ENCODE data around the gene DLST.
"Not testable (repeated sequence)": the region's sequence is repeated elsewhere in the genome, so short reads cannot be mapped to it uniquely, and the experiment has no call there.

Gene DLST

DNA sequence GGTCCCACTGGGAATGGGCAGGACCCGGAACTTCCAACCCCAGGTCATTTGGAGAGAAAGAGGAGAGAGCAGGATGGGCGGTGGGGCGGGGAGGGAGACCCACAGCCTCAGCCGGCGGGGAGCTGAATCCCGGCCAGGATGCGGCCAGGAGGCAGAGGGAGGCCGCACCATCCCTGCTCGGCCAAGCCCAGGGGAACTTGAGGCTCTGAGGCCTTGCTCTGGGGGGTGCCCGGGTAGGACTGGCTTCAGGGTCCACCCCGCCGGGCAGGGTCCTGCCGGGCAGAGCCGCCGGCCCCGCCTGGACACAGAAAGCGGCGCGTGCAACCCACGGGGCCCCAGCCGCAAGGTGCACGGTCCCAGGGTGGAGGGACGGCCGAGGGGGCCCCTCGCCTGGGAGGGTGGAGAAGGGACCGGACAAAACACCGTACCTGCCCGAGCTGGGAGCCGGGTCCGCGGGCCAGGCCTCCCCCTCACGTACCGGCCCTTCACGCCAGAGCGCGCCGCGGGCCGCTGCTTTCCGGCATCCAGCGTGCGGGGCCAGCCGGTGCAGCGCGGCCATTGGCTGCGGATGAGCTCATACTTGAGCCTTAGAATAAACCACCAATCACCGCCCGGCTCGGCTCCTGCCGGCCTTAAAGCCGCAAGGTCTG lies 41.2 kb downstream of the DLST start, which contains the start of gene RPS6KL1:
Gene RPS6KL1, minus strand, starts transcription at position 509 of the 650 bp plus-strand sequence. CDS start 1,719 bp downstream, outside the sequence.
- Histone ChIP-seq H3K9me3 (ENCODE audit: control insufficient read depth in 2 of 2, low read length in 2 of 2) (no peaks in the 10 kb centered on the region), H3K27ac (ENCODE audit: low read depth in 2 of 2, low read length in 2 of 2) (no peak within 1 kb of the TSS), H3K36me3 (ENCODE audit: control insufficient read depth in 2 of 2, insufficient read depth in 2 of 2, low read length in 2 of 2) (no peaks in the 10 kb centered on the region), H3K4me3 (ENCODE audit: low read length in 2 of 2) (peak within 1 kb of the TSS; percentile 70 to 81), H3K27me3 (ENCODE audit: control insufficient read depth in 2 of 2, insufficient read depth in 2 of 2, low read length in 2 of 2) (peaks cover 3% of the 10 kb centered on the region in 2 donors), H3K4me1 (ENCODE audit: control insufficient read depth in 2 of 2, insufficient read depth in 2 of 2, low read length in 2 of 2) (peaks cover 0 to 7% of the 10 kb centered on the region in 2 donors), H3K9ac (ENCODE audit: low read depth in 1 of 2, low read length in 2 of 2) (peak within 1 kb of the TSS; percentile 63 to 89)

DNA sequence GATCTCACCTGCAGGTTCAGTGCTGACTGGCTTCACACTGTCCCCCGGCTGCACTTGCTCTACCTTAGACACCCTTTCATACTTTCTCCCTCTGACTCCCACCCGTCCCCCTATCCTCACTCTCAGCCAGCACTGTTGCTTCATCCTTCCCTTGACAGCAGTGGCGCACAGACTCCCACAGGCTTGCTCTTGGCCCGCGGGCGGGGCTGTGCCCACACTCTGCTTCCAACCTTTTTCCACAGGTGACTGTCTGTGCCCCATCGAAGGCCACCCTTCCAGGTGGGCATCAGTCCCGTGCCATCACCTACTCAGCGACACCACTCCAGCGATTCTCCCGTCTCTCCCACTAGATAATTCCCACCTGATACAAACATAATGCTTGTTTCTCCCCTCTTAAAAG lies 42.3 kb downstream of the DLST start:
- no peak overlapping the region for H3K9ac ChIP-seq (ENCODE audit: low read depth in 1 of 2, low read length in 2 of 2)

DNA sequence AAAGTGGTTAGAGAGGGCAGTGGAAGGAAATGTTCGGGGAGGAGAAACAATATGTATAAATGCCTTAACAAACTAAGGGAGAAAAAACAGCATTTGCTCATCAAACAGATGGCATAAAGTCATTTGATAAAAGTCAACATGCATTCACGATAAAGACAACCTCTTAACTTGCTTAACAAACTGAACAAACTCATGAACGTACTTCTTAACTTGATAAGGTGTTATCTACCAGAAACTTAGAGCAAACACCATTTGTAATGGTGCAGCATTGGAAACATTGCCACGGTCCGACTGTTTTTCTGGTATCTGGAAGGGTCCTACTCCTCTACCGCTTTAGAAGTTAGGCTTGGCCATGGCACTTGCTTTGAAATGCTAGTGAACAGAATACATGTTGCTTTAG lies 45.5 kb downstream of the DLST start:
- Histone ChIP-seq H3K27me3 (ENCODE audit: control insufficient read depth in 2 of 2, insufficient read depth in 2 of 2, low read length in 2 of 2) (peaks cover 3% of the 10 kb centered on the region in 2 donors), H3K36me3 (ENCODE audit: control insufficient read depth in 2 of 2, insufficient read depth in 2 of 2, low read length in 2 of 2) (no peaks in the 10 kb centered on the region), H3K27ac (ENCODE audit: low read depth in 2 of 2, low read length in 2 of 2) (no peak overlapping the region), H3K9ac (ENCODE audit: low read depth in 1 of 2, low read length in 2 of 2) (no peak overlapping the region), H3K4me1 (ENCODE audit: control insufficient read depth in 2 of 2, insufficient read depth in 2 of 2, low read length in 2 of 2) (peaks cover 0 to 5% of the 10 kb centered on the region in 2 donors), H3K9me3 (ENCODE audit: control insufficient read depth in 2 of 2, low read length in 2 of 2) (no peaks in the 10 kb centered on the region), H3K4me3 (ENCODE audit: low read length in 2 of 2) (no peak overlapping the region)

More for the DNA sequence above, 42.3 kb downstream of the DLST start:
- H3K9me3 ChIP-seq (ENCODE audit: control insufficient read depth in 2 of 2, low read length in 2 of 2): no peaks in the 10 kb centered on the region
- H3K4me1 ChIP-seq (ENCODE audit: control insufficient read depth in 2 of 2, insufficient read depth in 2 of 2, low read length in 2 of 2): peaks cover 0 to 7% of the 10 kb centered on the region in 2 donors
- no peak overlapping the region for H3K4me3 ChIP-seq (ENCODE audit: low read length in 2 of 2)
- H3K27ac ChIP-seq (ENCODE audit: low read depth in 2 of 2, low read length in 2 of 2): no peak overlapping the region
- no peaks in the 10 kb centered on the region for H3K36me3 ChIP-seq (ENCODE audit: control insufficient read depth in 2 of 2, insufficient read depth in 2 of 2, low read length in 2 of 2)
- H3K27me3 ChIP-seq (ENCODE audit: control insufficient read depth in 2 of 2, insufficient read depth in 2 of 2, low read length in 2 of 2): peaks cover 3% of the 10 kb centered on the region in 2 donors

DNA sequence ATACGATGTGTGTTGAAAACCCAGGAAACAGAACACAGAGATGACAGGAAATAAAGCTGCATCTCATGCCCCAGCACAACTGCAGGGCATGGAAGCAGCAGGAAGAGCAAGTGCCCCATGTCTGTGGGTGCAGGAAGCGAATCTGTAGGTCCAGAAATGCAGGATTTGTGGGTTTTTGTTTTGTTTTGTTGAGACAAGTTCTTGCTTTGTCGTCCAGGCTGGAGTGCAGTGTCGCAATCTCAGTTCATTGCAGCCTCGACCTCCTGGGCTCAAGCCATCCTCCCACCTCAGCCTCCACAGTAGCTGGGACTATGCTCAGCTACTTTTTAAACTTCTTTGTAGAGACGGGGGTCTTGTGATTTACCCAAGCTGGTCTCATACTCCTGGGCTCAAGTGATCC lies 47.5 kb downstream of the DLST start:
- H3K4me3 ChIP-seq (ENCODE audit: low read length in 2 of 2): no peak overlapping the region

DNA sequence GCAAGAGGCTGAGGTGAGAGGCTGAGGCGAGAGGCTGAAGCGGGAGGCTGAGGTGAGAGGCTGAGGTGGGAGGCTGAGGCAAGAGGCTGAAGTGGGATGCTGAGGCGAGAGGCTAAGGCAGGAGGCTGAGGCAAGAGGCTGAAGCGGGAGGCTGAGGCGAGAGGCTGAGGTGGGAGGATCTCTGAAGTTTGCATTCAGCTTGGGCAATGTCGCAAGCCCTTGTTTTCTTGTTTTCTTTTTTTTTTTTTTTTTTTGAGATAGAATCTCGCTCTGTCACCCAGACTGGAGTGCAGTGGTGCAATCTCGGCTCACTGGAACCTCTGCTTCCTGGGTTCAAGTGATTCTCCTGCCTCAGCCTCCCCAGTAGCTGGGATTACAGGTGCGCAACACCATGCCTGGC lies 50.0 kb downstream of the DLST start:
- not testable (repeated sequence) for H3K4me3 ChIP-seq (ENCODE audit: low read length in 2 of 2); H3K27ac ChIP-seq (ENCODE audit: low read depth in 2 of 2, low read length in 2 of 2); H3K9ac ChIP-seq (ENCODE audit: low read depth in 1 of 2, low read length in 2 of 2); H3K27me3 ChIP-seq (ENCODE audit: control insufficient read depth in 2 of 2, insufficient read depth in 2 of 2, low read length in 2 of 2); H3K36me3 ChIP-seq (ENCODE audit: control insufficient read depth in 2 of 2, insufficient read depth in 2 of 2, low read length in 2 of 2); H3K4me1 ChIP-seq (ENCODE audit: control insufficient read depth in 2 of 2, insufficient read depth in 2 of 2, low read length in 2 of 2); H3K9me3 ChIP-seq (ENCODE audit: control insufficient read depth in 2 of 2, low read length in 2 of 2)

More for the DNA sequence above, 47.5 kb downstream of the DLST start:
- Histone ChIP-seq H3K9me3 (ENCODE audit: control insufficient read depth in 2 of 2, low read length in 2 of 2) (no peaks in the 10 kb centered on the region), H3K9ac (ENCODE audit: low read depth in 1 of 2, low read length in 2 of 2) (no peak overlapping the region), H3K27ac (ENCODE audit: low read depth in 2 of 2, low read length in 2 of 2) (no peak overlapping the region), H3K27me3 (ENCODE audit: control insufficient read depth in 2 of 2, insufficient read depth in 2 of 2, low read length in 2 of 2) (peaks cover 0 to 3% of the 10 kb centered on the region in 2 donors), H3K4me1 (ENCODE audit: control insufficient read depth in 2 of 2, insufficient read depth in 2 of 2, low read length in 2 of 2) (no peaks in the 10 kb centered on the region), H3K36me3 (ENCODE audit: control insufficient read depth in 2 of 2, insufficient read depth in 2 of 2, low read length in 2 of 2) (no peaks in the 10 kb centered on the region)

DNA sequence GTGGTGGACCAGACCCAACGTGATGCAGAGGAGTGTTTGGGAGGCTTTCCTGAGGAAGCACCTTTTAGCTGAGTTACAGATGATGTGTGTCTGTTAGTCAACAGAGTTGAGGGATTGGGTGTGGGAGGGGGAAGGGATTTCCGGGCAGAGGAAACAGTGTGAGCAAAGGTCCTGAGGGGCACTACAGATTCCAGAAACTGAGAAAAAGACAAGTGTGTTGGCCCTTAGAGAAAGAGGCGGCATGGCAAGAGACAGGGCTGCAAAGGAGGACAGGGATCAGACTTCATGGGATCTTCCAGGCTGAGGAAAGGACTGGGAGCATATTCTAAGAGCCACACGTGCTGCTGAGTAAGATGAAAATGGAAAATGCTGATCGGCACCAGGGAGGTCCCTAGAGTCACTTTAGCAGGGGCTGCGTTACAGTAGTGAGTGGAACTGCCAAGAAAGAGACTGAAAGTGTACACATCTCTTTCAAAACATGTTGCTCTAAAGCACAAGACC lies 50.7 kb downstream of the DLST start:
- Histone ChIP-seq H3K36me3 (ENCODE audit: control insufficient read depth in 2 of 2, insufficient read depth in 2 of 2, low read length in 2 of 2) (no peaks in the 10 kb centered on the region), H3K9me3 (ENCODE audit: control insufficient read depth in 2 of 2, low read length in 2 of 2) (no peaks in the 10 kb centered on the region), H3K9ac (ENCODE audit: low read depth in 1 of 2, low read length in 2 of 2) (no peak overlapping the region), H3K27me3 (ENCODE audit: control insufficient read depth in 2 of 2, insufficient read depth in 2 of 2, low read length in 2 of 2) (no peaks in the 10 kb centered on the region), H3K4me3 (ENCODE audit: low read length in 2 of 2) (no peak overlapping the region), H3K4me1 (ENCODE audit: control insufficient read depth in 2 of 2, insufficient read depth in 2 of 2, low read length in 2 of 2) (no peaks in the 10 kb centered on the region), H3K27ac (ENCODE audit: low read depth in 2 of 2, low read length in 2 of 2) (no peak overlapping the region)

DNA sequence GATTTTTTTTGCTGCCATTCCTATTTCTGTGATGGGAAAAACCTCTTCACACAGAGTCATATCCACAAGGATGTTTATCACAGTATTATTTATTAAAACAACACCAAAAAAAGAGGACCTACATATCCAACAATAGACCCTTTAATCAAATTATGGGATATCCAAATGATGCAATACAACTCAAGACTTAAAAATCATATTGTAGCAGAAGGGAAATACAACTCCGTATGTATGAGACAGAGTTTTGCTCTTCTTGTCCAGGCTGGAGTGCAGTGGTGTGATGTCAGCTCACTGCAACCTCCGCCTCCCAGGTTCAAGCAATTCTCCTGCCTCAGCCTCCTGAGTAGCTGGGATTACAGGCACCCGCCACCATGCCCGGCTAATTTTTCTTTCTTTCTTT lies 51.2 kb downstream of the DLST start:
- H3K9ac ChIP-seq (ENCODE audit: low read depth in 1 of 2, low read length in 2 of 2); H3K36me3 ChIP-seq (ENCODE audit: control insufficient read depth in 2 of 2, insufficient read depth in 2 of 2, low read length in 2 of 2); H3K4me3 ChIP-seq (ENCODE audit: low read length in 2 of 2); H3K9me3 ChIP-seq (ENCODE audit: control insufficient read depth in 2 of 2, low read length in 2 of 2); H3K4me1 ChIP-seq (ENCODE audit: control insufficient read depth in 2 of 2, insufficient read depth in 2 of 2, low read length in 2 of 2); H3K27ac ChIP-seq (ENCODE audit: low read depth in 2 of 2, low read length in 2 of 2); H3K27me3 ChIP-seq (ENCODE audit: control insufficient read depth in 2 of 2, insufficient read depth in 2 of 2, low read length in 2 of 2): not testable (repeated sequence)

DNA sequence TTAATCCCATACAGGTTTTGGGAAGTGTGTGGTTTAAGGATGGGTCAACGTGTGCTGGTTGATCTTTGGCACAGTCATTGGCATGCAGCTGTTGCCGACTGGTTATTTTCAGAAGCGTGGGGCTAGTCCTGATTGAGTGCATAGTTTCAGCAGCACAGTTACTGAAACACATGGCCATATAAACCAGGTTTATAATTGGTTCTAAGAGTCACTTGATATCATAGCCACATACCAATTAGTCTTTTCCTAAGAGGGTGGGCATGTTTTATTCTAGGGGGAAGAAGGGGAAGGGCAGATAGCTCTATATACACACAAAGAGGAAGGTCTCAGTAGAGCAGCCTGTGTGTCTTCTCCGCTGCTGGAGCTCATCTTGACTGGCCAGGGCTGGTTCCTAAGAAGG lies 52.3 kb downstream of the DLST start:
- Histone ChIP-seq H3K4me1 (ENCODE audit: control insufficient read depth in 2 of 2, insufficient read depth in 2 of 2, low read length in 2 of 2) (no peaks in the 10 kb centered on the region), H3K27me3 (ENCODE audit: control insufficient read depth in 2 of 2, insufficient read depth in 2 of 2, low read length in 2 of 2) (no peaks in the 10 kb centered on the region)

DNA sequence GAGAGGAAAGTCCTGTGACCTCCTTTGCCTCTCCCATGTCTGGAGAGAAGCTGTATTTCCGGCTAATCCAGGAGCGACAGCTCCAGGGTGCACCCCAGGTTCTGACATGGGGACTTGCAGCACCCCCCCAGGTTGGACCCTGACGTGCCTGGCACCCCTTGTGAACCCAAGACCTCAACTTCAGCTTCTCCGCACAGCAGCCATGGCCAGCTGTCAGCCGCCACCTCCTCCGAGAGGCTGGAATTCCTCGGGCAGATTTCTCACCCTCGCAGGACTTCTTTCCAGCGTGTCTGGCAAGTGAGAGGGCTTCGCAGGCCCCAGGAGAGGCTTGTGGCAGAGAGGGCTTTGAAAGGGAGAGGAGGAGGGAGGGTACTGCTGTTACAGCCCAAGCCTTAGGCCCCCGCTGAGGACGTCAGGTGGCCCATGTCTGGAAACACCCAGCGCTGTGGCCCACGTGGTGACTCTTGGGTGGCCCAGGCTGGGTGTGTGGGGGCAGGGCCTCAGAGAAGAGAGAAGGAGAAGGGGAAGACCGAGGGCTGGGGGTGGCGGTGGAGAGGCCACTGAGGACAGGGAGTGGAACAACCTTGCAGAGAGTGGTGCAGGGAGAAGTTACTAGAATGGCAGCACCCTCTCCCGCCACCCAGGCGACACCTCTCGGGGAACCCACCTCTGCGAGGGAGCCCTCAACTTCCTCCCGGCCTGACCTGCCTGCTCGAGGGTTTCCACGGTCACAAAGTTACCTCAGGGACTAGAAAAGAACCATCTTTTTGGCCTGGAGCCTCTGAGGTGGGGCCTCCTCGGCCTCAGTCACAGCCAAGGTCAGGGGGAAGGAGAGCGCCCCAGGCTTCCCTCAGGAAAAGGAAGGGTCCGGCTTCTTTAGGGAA lies 53.0 kb downstream of the DLST start:
- Histone ChIP-seq H3K4me1 (ENCODE audit: control insufficient read depth in 2 of 2, insufficient read depth in 2 of 2, low read length in 2 of 2) (peaks cover 0 to 3% of the 10 kb centered on the region in 2 donors), H3K36me3 (ENCODE audit: control insufficient read depth in 2 of 2, insufficient read depth in 2 of 2, low read length in 2 of 2) (no peaks in the 10 kb centered on the region), H3K27ac (ENCODE audit: low read depth in 2 of 2, low read length in 2 of 2) (peak overlapping the region; percentile 7 to 32), H3K9ac (ENCODE audit: low read depth in 1 of 2, low read length in 2 of 2) (no peak overlapping the region), H3K4me3 (ENCODE audit: low read length in 2 of 2) (no peak overlapping the region), H3K9me3 (ENCODE audit: control insufficient read depth in 2 of 2, low read length in 2 of 2) (no peaks in the 10 kb centered on the region), H3K27me3 (ENCODE audit: control insufficient read depth in 2 of 2, insufficient read depth in 2 of 2, low read length in 2 of 2) (no peaks in the 10 kb centered on the region)

More for the DNA sequence above, 52.3 kb downstream of the DLST start:
- H3K9ac ChIP-seq (ENCODE audit: low read depth in 1 of 2, low read length in 2 of 2): no peak overlapping the region
- H3K9me3 ChIP-seq (ENCODE audit: control insufficient read depth in 2 of 2, low read length in 2 of 2): no peaks in the 10 kb centered on the region
- H3K36me3 ChIP-seq (ENCODE audit: control insufficient read depth in 2 of 2, insufficient read depth in 2 of 2, low read length in 2 of 2): no peaks in the 10 kb centered on the region
- H3K27ac ChIP-seq (ENCODE audit: low read depth in 2 of 2, low read length in 2 of 2): peak overlapping the region; percentile 7 to 32
- no peak overlapping the region for H3K4me3 ChIP-seq (ENCODE audit: low read length in 2 of 2)

DNA sequence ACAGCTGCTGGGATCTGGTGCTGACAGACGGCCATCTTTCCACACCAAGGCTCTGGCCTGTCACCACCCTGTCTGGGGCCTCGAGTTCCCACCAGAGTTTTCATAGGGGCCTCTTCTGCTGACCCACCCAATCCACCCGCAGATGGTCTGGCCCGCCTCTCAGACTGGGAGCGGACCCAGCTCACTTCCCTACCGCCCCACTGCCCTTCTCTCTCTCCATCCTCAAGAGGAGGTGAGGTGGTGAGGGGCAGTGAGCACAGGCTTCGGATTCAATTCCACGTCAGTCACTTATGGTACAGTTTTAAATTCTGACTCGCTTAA lies 53.6 kb downstream of the DLST start:
- Histone ChIP-seq H3K36me3 (ENCODE audit: control insufficient read depth in 2 of 2, insufficient read depth in 2 of 2, low read length in 2 of 2) (no peaks in the 10 kb centered on the region), H3K27ac (ENCODE audit: low read depth in 2 of 2, low read length in 2 of 2) (peak overlapping the region in 1 of 2 donors; percentile 32), H3K9me3 (ENCODE audit: control insufficient read depth in 2 of 2, low read length in 2 of 2) (no peaks in the 10 kb centered on the region), H3K4me1 (ENCODE audit: control insufficient read depth in 2 of 2, insufficient read depth in 2 of 2, low read length in 2 of 2) (peaks cover 2 to 3% of the 10 kb centered on the region in 2 donors), H3K9ac (ENCODE audit: low read depth in 1 of 2, low read length in 2 of 2) (no peak overlapping the region), H3K27me3 (ENCODE audit: control insufficient read depth in 2 of 2, insufficient read depth in 2 of 2, low read length in 2 of 2) (no peaks in the 10 kb centered on the region), H3K4me3 (ENCODE audit: low read length in 2 of 2) (no peak overlapping the region)
